Smooth muscle cell (in vitro differentiated cells): Measurements from ENCODE around the gene RNF208. TPM values are rescaled to one million over a fixed set of nuclear protein-coding genes. Genes with fewer than 3 reads are reported as not detected.

ENCODE experiments used
- DNase-seq: peaks from one replicate; lab custom pipeline; 2025; ENCODE audit not compliant: unreplicated experiment; lab: John Stamatoyannopoulos, UW
- H2AFZ ChIP-seq: fragments of 200-600 bp; sonication (generic); 2 replicates; pipeline ENCODE4 v1.6.0; 2016; ENCODE audit warnings: antibody characterized with exemption, low read depth, mild to moderate bottlenecking
- H3F3A ChIP-seq: fragments of 200-600 bp; sonication (generic); 2 replicates; pipeline ENCODE4 v1.6.0; 2017; ENCODE audit warnings: antibody characterized with exemption, low read depth
- H3K27ac ChIP-seq: fragments of 200-600 bp; sonication (generic); 2 replicates; pipeline ENCODE4 v1.5.1; 2016; ENCODE audit warnings: low read depth, mild to moderate bottlenecking
- H3K27me3 ChIP-seq: fragments of 200-600 bp; sonication (generic); 2 replicates; pipeline ENCODE4 v1.6.1; 2016; ENCODE audit warnings: low read depth, mild to moderate bottlenecking
- H3K36me3 ChIP-seq: fragments of 200-600 bp; sonication (generic); 2 replicates; pipeline ENCODE4 v1.5.1; 2016; ENCODE audit warnings: low read depth
- H3K4me1 ChIP-seq: fragments of 200-600 bp; sonication (generic); 2 replicates; pipeline ENCODE4 v1.5.1; 2016; ENCODE audit warnings: low read depth
- H3K4me2 ChIP-seq: fragments of 200-600 bp; sonication (generic); 2 replicates; pipeline ENCODE4 v1.6.0; 2016; ENCODE audit warnings: mild to moderate bottlenecking
- H3K4me3 ChIP-seq: fragments of 200-600 bp; sonication (generic); 2 replicates; pipeline ENCODE4 v1.5.1; 2016; ENCODE audit warnings: mild to moderate bottlenecking
- H3K79me2 ChIP-seq: fragments of 200-600 bp; sonication (generic); 2 replicates; pipeline ENCODE4 v1.6.0; 2016; ENCODE audit warnings: low read depth, mild to moderate bottlenecking
- H3K9ac ChIP-seq: fragments of 200-600 bp; sonication (generic); 2 replicates; pipeline ENCODE4 v1.6.0; 2016; ENCODE audit warnings: low read depth
- H3K9me3 ChIP-seq: fragments of 200-600 bp; sonication (generic); replicated peaks from 2 replicates; pipeline ENCODE4 v1.5.1; 2016; ENCODE audit warnings: low read depth
- H4K20me1 ChIP-seq: fragments of 200-600 bp; sonication (generic); 2 replicates; pipeline ENCODE4 v1.6.0; 2016; ENCODE audit warnings: low read depth
- WGBS: methylation state at CpG from one replicate; pipeline ENCODE4 v1.1.7; 2016; ENCODE audit warnings: low lambda C conversion rate; 5-methylcytosine and 5-hydroxymethylcytosine counted together
- polyA plus RNA-seq: library from polyadenylated mRNA; unstranded; fragments of >200 nt; fragmentation: Nextera tagmentation; extraction: Ambion mirVana; gene quantifications from 2 replicates; pipeline ENCODE4 v1.2.1, GENCODE V29; 2016
- total RNA-seq: library from RNA; depleted of rRNA; stranded (reverse); fragments of >200 nt; gene quantifications from 2 replicates; pipeline ENCODE4 v1.2.3, GENCODE V29; 2014
- TF ChIP-seq, protein P1 (sequence below): fragments of 200-600 bp; sonication (generic); IDR thresholded peaks from 2 replicates; pipeline ENCODE4 v1.5.1; 2017; ENCODE audit warnings: borderline replicate concordance, mild to moderate bottlenecking, antibody characterized with exemption; ENCODE audit not compliant: insufficient read depth, poor library complexity, severe bottlenecking

Gene RNF208
- total and polyA plus RNA-seq, 2 experiments from 2014 or later = 0.36 to 1.4 TPM

DNA sequence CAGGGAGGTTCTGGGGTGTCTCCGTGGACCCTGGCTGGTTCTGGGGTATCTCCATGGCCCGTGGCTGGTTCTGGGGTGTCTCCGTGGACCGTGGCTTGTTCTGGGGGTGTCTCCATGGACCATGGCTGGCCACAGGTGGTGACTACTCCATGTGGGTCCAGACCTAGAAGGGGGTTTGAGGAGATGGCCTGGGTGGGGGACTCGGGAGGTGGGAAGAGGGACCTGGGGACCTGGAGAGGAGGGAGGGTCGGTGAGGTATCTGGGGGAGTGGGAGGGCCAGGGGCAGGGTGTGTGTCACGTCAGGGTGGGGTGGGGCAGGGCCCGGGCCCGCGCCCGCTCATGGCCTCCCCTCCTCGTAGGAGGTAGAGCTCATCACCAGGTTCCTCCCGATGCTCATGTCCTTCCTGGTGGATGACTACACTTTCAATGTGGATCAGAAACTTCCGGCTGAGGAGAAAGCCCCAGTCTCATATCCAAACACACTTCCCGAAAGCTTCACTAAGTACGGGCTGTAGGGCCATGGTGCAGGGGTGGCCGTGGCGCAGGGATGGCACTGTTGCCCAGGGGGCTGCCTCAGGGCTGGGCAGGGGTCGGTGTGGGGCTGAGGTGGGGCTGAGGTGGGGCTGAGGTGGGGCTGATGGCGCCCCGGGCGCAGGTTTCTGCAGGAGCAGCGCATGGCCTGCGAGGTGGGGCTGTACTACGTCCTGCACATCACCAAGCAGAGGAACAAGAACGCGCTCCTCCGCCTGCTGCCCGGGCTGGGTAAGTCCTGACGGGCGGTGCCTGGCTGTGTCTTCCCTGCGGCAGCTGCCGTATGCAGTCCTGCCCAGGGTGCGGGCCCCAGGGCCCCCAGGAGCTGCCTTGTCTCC, 44.8 kb upstream of the RNF208 start:
- no peak for DNase-seq
- Histone ChIP-seq H3K27me3 (no peaks in the 10 kb centered on the region), H3K27ac (no peak overlapping the region), H3K4me2 (no peak overlapping the region), H3K36me3 (no peaks in the 10 kb centered on the region), H3K79me2 (no peaks in the 10 kb centered on the region), H3K9me3 (no peaks in the 10 kb centered on the region), H3K9ac (no peak overlapping the region), H3K4me1 (no peaks in the 10 kb centered on the region), H4K20me1 (peaks cover 10% of the 10 kb centered on the region), H2AFZ (no peak overlapping the region), H3K4me3 (no peak overlapping the region), H3F3A (no peaks in the 10 kb centered on the region)
- WGBS = 96% methylated on average over 25 of the region's 34 CpGs
- TF ChIP-seq, protein P1, sequence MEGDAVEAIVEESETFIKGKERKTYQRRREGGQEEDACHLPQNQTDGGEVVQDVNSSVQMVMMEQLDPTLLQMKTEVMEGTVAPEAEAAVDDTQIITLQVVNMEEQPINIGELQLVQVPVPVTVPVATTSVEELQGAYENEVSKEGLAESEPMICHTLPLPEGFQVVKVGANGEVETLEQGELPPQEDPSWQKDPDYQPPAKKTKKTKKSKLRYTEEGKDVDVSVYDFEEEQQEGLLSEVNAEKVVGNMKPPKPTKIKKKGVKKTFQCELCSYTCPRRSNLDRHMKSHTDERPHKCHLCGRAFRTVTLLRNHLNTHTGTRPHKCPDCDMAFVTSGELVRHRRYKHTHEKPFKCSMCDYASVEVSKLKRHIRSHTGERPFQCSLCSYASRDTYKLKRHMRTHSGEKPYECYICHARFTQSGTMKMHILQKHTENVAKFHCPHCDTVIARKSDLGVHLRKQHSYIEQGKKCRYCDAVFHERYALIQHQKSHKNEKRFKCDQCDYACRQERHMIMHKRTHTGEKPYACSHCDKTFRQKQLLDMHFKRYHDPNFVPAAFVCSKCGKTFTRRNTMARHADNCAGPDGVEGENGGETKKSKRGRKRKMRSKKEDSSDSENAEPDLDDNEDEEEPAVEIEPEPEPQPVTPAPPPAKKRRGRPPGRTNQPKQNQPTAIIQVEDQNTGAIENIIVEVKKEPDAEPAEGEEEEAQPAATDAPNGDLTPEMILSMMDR = no peak

DNA sequence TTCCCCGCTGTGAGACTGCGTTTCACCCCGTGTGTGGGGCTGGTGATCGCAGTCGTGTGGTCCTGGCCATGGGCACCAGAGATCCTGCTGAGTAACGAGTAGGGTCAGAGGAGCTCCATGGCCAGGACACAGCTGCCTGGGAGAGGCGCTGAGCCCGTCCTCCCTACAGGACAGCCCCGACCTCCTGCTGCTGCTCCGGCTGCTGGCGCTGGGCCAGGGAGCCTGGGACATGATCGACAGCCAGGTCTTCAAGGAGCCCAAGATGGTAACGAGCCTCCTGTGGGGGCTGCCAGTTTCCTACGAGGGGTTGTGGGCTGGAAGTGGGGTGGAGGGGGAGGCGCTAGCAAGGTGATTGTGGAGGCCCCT, 44.1 kb upstream of the RNF208 start:
- no peak overlapping the region for H3K27ac ChIP-seq
- no peaks in the 10 kb centered on the region for H3K27me3 ChIP-seq
- H4K20me1 ChIP-seq = peaks cover 6% of the 10 kb centered on the region
- H3K4me3 ChIP-seq = no peak overlapping the region
- H3K4me2 ChIP-seq = no peak overlapping the region
- TF ChIP-seq, protein P1 = no peak
- no peaks in the 10 kb centered on the region for H3K4me1 ChIP-seq
- H3K36me3 ChIP-seq = no peaks in the 10 kb centered on the region
- 98% methylated on average over 15 of the region's 15 CpGs for WGBS
- no peak for DNase-seq
- no peaks in the 10 kb centered on the region for H3K79me2 ChIP-seq
- no peak overlapping the region for H3K9ac ChIP-seq
- no peaks in the 10 kb centered on the region for H3K9me3 ChIP-seq
- H2AFZ ChIP-seq = no peak overlapping the region
- no peaks in the 10 kb centered on the region for H3F3A ChIP-seq

DNA sequence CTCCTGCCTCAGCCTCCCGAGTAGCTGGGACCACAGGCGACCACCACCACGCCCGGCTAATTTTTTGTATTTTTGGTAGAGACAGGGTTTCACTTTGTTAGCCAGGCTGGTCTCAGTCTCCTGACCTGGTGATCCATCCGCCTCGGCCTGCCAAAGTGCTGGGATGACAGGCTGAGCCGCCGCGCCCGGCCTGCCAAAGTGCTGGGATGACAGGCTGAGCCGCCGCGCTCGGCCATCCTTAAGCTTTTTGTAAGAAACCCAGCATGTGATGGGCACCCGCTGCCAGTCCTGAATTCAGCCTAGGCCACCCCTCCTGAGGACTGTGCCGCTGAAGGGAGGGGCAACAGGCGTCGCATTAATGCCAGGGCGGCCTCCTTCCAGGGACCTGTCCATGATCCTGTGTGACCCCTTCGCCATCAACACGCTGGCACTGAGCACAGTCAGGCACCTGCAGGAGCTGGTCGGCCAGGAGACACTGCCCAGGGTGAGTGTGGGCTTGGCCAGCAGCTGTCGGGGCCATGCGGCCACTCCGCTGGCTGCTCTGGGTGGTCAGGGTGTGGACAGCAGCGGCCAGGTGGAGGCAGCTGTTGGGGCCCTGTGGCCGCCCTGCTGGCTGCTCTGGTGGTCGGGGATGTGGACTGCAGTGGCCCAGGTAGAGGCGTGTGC, 43.6 kb upstream of the RNF208 start:
- no peak overlapping the region for H3K27ac ChIP-seq
- TF ChIP-seq, protein P1 = no peak
- no peak overlapping the region for H3K9ac ChIP-seq
- H3K27me3 ChIP-seq = no peaks in the 10 kb centered on the region
- no peaks in the 10 kb centered on the region for H3K4me1 ChIP-seq
- no peak for DNase-seq
- H4K20me1 ChIP-seq = peaks cover under 1% of the 10 kb centered on the region
- H2AFZ ChIP-seq = no peak overlapping the region
- WGBS = 93% methylated on average over 29 of the region's 29 CpGs
- no peaks in the 10 kb centered on the region for H3F3A ChIP-seq
- no peak overlapping the region for H3K4me2 ChIP-seq
- H3K36me3 ChIP-seq = no peaks in the 10 kb centered on the region
- no peaks in the 10 kb centered on the region for H3K9me3 ChIP-seq
- no peaks in the 10 kb centered on the region for H3K79me2 ChIP-seq
- no peak overlapping the region for H3K4me3 ChIP-seq
